H1 (cell line): ENCODE results near the gene SGCB. TPM values are rescaled to one million over a fixed set of nuclear protein-coding genes. Genes with fewer than 3 reads are reported as not detected.

Experiments used
- EP300 ChIP-seq, 2 experiments: IDR thresholded peaks; 1 replicate in 1 of 2; 2 replicates in 1 of 2; pipeline ENCODE4 v1.6.1; 2011 to 2012; ENCODE audit warnings: low read depth in 2 of 2, low read length in 2 of 2, mild to moderate bottlenecking in 2 of 2, borderline replicate concordance in 1 of 2, inconsistent platforms in 1 of 2, moderate library complexity in 1 of 2
- polyA plus RNA-seq, 7 experiments: library from polyadenylated mRNA; depleted of rRNA in 3 of 7; stranded (reverse) in 5 of 7; unstranded in 2 of 7; fragments of >200 nt in 5 of 7; fragments of 200-250 nt in 2 of 7; gene quantifications; 1 replicate in 5 of 7; 2 replicates in 1 of 7; 4 replicates in 1 of 7; pipeline versions ENCODE4 v1.2.1 to v1.2.3, GENCODE V29; 2011 to 2013; ENCODE audit warnings: missing spikeins in 2 of 7, mixed read lengths in 2 of 7
- total RNA-seq: library from RNA; stranded (reverse); fragmentation: NEBNext Ultra II Directional; extraction: Animal tissue kit (Norgen Biotek cat#: 25700); gene quantifications from 2 replicates; pipeline ENCODE4 v1.2.1, GENCODE V29; 2021

Gene SGCB
- total and polyA plus RNA-seq, 2 of the 8 experiments (the other 6 are each of a cell fraction or from before 2014, with no cell fraction given): 6.8 to 32.2 TPM

DNA sequence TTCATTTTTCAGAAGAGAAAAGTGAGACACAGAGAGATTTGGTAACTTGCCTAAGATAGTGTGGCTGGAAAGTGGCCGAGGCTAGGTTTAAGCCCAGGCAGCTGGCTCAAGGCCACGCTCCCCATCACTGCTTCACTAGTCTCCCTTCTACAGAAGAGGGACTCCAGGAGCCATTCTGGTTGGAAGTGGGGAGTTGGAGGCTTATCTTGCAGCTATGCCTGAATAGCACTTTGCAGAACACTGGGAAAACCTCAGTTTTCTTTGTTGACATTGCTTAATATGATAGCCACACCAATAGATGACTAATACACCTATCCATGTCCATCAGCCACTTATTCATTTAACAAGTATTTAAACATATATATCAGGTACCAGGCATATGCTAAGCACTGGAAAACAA is 36.5 kb downstream of the SGCB start (continued):
- no peak for TF ChIP-seq EP300 (IDR thresholded peaks at IDR 0.05; ENCODE audit: borderline replicate concordance in 1 of 2, low read depth in 2 of 2, low read length in 2 of 2)
